GM12892 (cell line): ENCODE measurements around the gene ADAT3.

Source experiments
- POLR2A ChIP-seq: IDR thresholded peaks from 2 replicates; pipeline ENCODE4 v1.6.1; 2011; ENCODE audit warnings: low read depth, low read length, control low read depth
- POLR2AphosphoS5 ChIP-seq: IDR thresholded peaks from 2 replicates; pipeline ENCODE4 v1.6.1; 2011; ENCODE audit warnings: low read depth, low read length, control low read depth
- TAF1 ChIP-seq: IDR thresholded peaks from 2 replicates; pipeline ENCODE4 v1.6.1; 2011; ENCODE audit warnings: low read depth, mild to moderate bottlenecking, control low read depth, low read length, borderline replicate concordance

DNA sequence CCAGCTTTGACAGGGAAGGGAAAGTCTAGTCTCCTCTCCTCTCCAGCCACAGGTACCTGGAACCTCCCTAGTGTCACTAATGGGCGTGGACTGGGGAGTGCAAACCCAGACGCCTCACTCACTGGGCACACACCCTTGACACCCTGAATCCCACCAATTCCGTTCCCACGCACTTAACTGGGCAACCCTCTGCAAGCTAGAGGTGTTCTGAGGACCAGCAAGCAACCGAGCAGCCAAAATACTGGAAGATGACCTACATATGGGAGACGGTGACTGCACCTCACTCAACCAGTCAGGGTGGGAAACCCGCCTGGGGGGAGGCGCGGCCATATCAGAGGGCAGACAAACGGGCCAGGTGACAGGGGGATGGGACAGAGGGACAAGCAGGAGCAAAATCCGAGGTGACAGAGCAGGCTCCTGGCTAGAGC, 20.9 kb upstream of the ADAT3 start:
- TF ChIP-seq POLR2A (no peak), POLR2AphosphoS5 (no peak), TAF1 (no peak)
